ENCODE results near the gene HEXA. TPM values are rescaled to one million over a fixed set of nuclear protein-coding genes. Genes with fewer than 3 reads are reported as not detected.

The HEXA gene
- total and polyA plus RNA-seq, 9 of the 15 experiments (the other 6 are each of a cell fraction or from before 2014, with no cell fraction given) = 22.2 to 136 (median 68.9) TPM

GRCh38 chr15:72382146-72382545 is 6.3 kb upstream of the HEXA start:
- H2AFZ ChIP-seq (ENCODE audit: low read depth, low read length) = no peak overlapping the region
- WGBS (ENCODE audit: insufficient coverage, low coverage, missing lambda C conversion rate) = 0% methylated on average over 2 of the region's 2 CpGs
- FAIRE-seq (peak; percentile 73), DNase-seq (ENCODE audit: extremely low read depth in 1 of 4, low spot score in 3 of 4) (peak in 1 of 4 experiments; percentile 21), ATAC-seq (peak; percentile 75)
- ChIA-PET POLR2A (interaction anchor here (1.0 to 2.4 kb wide), 2 partner anchors 9 to 16 kb away, joined by 4 to 8 read pairs; no protein-coding TSS in a partner anchor), CTCF (ENCODE audit: low intra/inter-chr PET ratio) (no interaction called here)
- no peaks in the 10 kb centered on the region for H3K9me3 ChIP-seq (replicated peaks; ENCODE audit: control insufficient read depth, insufficient read depth, low read depth, low read length)
- H3K4me3 ChIP-seq = no peak overlapping the region
- no peak overlapping the region for H3K4me2 ChIP-seq (ENCODE audit: insufficient read depth, low read length)
- intact Hi-C loops (cut with micrococcal nuclease) = no loop called here
- H3K9me1 ChIP-seq (ENCODE audit: control insufficient read depth, insufficient read depth, low read length) = no peaks in the 10 kb centered on the region
- no peak overlapping the region for H3K27ac ChIP-seq (ENCODE audit: extremely low read depth, low read depth, low read length)
- no peak overlapping the region for H3K9ac ChIP-seq (ENCODE audit: insufficient read depth in 1 of 2, low read depth in 2 of 2, low read length in 2 of 2)
- no peaks in the 10 kb centered on the region for H4K20me1 ChIP-seq (replicated peaks; ENCODE audit: control insufficient read depth, insufficient read depth, low read length)
- no peaks in the 10 kb centered on the region for H3K79me2 ChIP-seq (ENCODE audit: control insufficient read depth, insufficient read depth, low read length)
- H3K36me3 ChIP-seq (ENCODE audit: control insufficient read depth, insufficient read depth, low read length) = no peaks in the 10 kb centered on the region
- no TSS peak for BruUV-seq (replicated peaks)
- H3K27me3 ChIP-seq (ENCODE audit: control insufficient read depth in 2 of 2, insufficient read depth in 2 of 2, low read length in 2 of 2) = peaks cover 10 to 28% of the 10 kb centered on the region in 2 experiments
- TF ChIP-seq ZNF121 (CRISPR knock-in tag; conservative IDR thresholded peaks at IDR 0.05) = peak; percentile 34
- no peak for TF ChIP-seq COPS2 (conservative IDR thresholded peaks at IDR 0.05)
- TF ChIP-seq, protein P1, sequence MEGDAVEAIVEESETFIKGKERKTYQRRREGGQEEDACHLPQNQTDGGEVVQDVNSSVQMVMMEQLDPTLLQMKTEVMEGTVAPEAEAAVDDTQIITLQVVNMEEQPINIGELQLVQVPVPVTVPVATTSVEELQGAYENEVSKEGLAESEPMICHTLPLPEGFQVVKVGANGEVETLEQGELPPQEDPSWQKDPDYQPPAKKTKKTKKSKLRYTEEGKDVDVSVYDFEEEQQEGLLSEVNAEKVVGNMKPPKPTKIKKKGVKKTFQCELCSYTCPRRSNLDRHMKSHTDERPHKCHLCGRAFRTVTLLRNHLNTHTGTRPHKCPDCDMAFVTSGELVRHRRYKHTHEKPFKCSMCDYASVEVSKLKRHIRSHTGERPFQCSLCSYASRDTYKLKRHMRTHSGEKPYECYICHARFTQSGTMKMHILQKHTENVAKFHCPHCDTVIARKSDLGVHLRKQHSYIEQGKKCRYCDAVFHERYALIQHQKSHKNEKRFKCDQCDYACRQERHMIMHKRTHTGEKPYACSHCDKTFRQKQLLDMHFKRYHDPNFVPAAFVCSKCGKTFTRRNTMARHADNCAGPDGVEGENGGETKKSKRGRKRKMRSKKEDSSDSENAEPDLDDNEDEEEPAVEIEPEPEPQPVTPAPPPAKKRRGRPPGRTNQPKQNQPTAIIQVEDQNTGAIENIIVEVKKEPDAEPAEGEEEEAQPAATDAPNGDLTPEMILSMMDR (IDR thresholded peaks at IDR 0.05 in 2 of 3, conservative IDR thresholded peaks at IDR 0.05 in 1 of 3; ENCODE audit: insufficient read depth in 2 of 3, low read depth in 1 of 3, low read length in 3 of 3) = peak; percentile 7 to 28 (median 9); a peak in 1 of 6 replicates
- TF ChIP-seq, protein P2, sequence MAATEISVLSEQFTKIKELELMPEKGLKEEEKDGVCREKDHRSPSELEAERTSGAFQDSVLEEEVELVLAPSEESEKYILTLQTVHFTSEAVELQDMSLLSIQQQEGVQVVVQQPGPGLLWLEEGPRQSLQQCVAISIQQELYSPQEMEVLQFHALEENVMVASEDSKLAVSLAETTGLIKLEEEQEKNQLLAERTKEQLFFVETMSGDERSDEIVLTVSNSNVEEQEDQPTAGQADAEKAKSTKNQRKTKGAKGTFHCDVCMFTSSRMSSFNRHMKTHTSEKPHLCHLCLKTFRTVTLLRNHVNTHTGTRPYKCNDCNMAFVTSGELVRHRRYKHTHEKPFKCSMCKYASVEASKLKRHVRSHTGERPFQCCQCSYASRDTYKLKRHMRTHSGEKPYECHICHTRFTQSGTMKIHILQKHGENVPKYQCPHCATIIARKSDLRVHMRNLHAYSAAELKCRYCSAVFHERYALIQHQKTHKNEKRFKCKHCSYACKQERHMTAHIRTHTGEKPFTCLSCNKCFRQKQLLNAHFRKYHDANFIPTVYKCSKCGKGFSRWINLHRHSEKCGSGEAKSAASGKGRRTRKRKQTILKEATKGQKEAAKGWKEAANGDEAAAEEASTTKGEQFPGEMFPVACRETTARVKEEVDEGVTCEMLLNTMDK (IDR thresholded peaks at IDR 0.05; ENCODE audit: borderline replicate concordance, insufficient read depth, low read depth, low read length, poor library complexity, severe bottlenecking) = peak; percentile 17
- in situ Hi-C loops (cut with MboI) = no loop called here
- no peaks in the 10 kb centered on the region for H3K4me1 ChIP-seq (replicated peaks in 1 of 2; ENCODE audit: control insufficient read depth in 2 of 2, insufficient read depth in 2 of 2, low read length in 2 of 2)
